A673 (cell line): ENCODE data around the gene MAP2K3. TPM values are rescaled to one million over a fixed set of nuclear protein-coding genes. Genes with fewer than 3 reads are reported as not detected.
"Not testable (repeated sequence)": the region's sequence is repeated elsewhere in the genome, so short reads cannot be mapped to it uniquely, and the experiment has no call there.

Experiments
- BruUV-seq: library from RNA; stranded (reverse); fragments of 400-500 nt; replicated peaks from 2 replicates; lab custom pipeline; 2021; lab: Mats Ljungman, UMichigan
- CTCF ChIA-PET: fragments of 300-600 bp; sonication (Branson Sonifier 250); formaldehyde crosslinking; loops from one replicate; lab custom pipeline; 2022; ENCODE audit warnings: antibody characterized with exemption; lab: Charles Lee
- POLR2A ChIA-PET: fragments of 300-600 bp; sonication (Branson Sonifier 250); formaldehyde crosslinking; loops from one replicate; lab custom pipeline; 2022; ENCODE audit warnings: antibody characterized with exemption; ENCODE audit not compliant: low non-redundant PET; lab: Charles Lee
- DNase-seq: peaks from one replicate; pipeline ENCODE4 v3.0.0-alpha.2; 2015; ENCODE audit warnings: low spot score
- H3K27ac ChIP-seq: fragments of 200-600 bp; sonication (generic); 2 replicates; pipeline ENCODE4 v1.5.1; 2016; ENCODE audit warnings: mixed run types, low read depth, mild to moderate bottlenecking, mixed read lengths, antibody characterized with exemption, low read length; ENCODE audit not compliant: poor library complexity, severe bottlenecking
- H3K27me3 ChIP-seq: fragments of 200-600 bp; sonication (generic); replicated peaks from 2 replicates; pipeline ENCODE4 v1.6.1; 2017; ENCODE audit warnings: mixed run types, low read depth, mild to moderate bottlenecking, mixed read lengths, antibody characterized with exemption, low read length; ENCODE audit not compliant: insufficient read depth, poor library complexity
- H3K36me3 ChIP-seq: fragments of 200-600 bp; sonication (generic); 2 replicates; pipeline ENCODE4 v1.6.1; 2016; ENCODE audit warnings: mixed run types, mild to moderate bottlenecking, mixed read lengths, antibody characterized with exemption, low read length; ENCODE audit not compliant: insufficient read depth, poor library complexity, severe bottlenecking
- H3K4me1 ChIP-seq: fragments of 200-600 bp; sonication (generic); 2 replicates; pipeline ENCODE4 v1.6.1; 2017; ENCODE audit warnings: mixed run types, mild to moderate bottlenecking, mixed read lengths, antibody characterized with exemption, low read length; ENCODE audit not compliant: insufficient read depth, poor library complexity, severe bottlenecking
- H3K4me3 ChIP-seq: fragments of 200-600 bp; sonication (generic); 2 replicates; pipeline ENCODE4 v1.5.1; 2016; ENCODE audit warnings: low read depth, mixed run types, mild to moderate bottlenecking, mixed read lengths, low read length; ENCODE audit not compliant: poor library complexity, severe bottlenecking
- H3K9me3 ChIP-seq: fragments of 200-600 bp; sonication (generic); 2 replicates; pipeline ENCODE4 v1.6.1; 2016; ENCODE audit warnings: mixed run types, low read depth, mild to moderate bottlenecking, mixed read lengths, antibody characterized with exemption, low read length; ENCODE audit not compliant: poor library complexity, severe bottlenecking
- CTCF ChIP-seq: fragments of 300-800, 200-600 bp; sonication (generic); conservative IDR thresholded peaks from 2 replicates; pipeline ENCODE4 v1.5.1; 2017; ENCODE audit warnings: low read depth, mild to moderate bottlenecking, antibody characterized with exemption, low read length, moderate library complexity, mixed read lengths
- EZH2 ChIP-seq: fragments of 200-600 bp; sonication (generic); IDR thresholded peaks from 2 replicates; pipeline ENCODE4 v1.6.1; 2017; ENCODE audit warnings: borderline replicate concordance, low read depth, mild to moderate bottlenecking, mixed read lengths, antibody characterized with exemption, low read length; ENCODE audit not compliant: poor library complexity, severe bottlenecking
- intact Hi-C: fragments of 100-400 bp; cut with micrococcal nuclease; formaldehyde crosslinking; loops from one replicate; pipeline ENCODE4 v1.10.0; 2022; ENCODE audit not compliant: unreplicated experiment
- total RNA-seq: library from RNA; stranded (reverse); gene quantifications from 2 replicates; pipeline ENCODE4 v1.2.3, GENCODE V29; 2021

Gene MAP2K3
- total RNA-seq, 1 experiment from 2014 or later = 44.0 TPM

GRCh38 chr17:21302711-21303425, 18.4 kb downstream of the MAP2K3 start:
- H3K36me3 ChIP-seq = peaks cover 10% of the 10 kb centered on the region
- no TSS peak for BruUV-seq
- H3K27me3 ChIP-seq = no peaks in the 10 kb centered on the region
- no peak overlapping the region for H3K27ac ChIP-seq
- POLR2A ChIA-PET = no interaction called here
- intact Hi-C loops = no loop called here
- H3K4me3 ChIP-seq = no peak overlapping the region
- no peak for TF ChIP-seq EZH2
- no peak for TF ChIP-seq CTCF
- CTCF ChIA-PET = no interaction called here
- no peaks in the 10 kb centered on the region for H3K4me1 ChIP-seq
- DNase-seq = no peak
- H3K9me3 ChIP-seq = peaks cover 10% of the 10 kb centered on the region

- ChIA-PET CTCF (no interaction called here), POLR2A (no interaction called here)
- peaks cover 4% of the 10 kb centered on the region for H3K9me3 ChIP-seq
- no peak for DNase-seq
- H3K27ac ChIP-seq = no peak overlapping the region
- BruUV-seq = no TSS peak
- TF ChIP-seq EZH2 = no peak
- no peak for TF ChIP-seq CTCF
- no peak overlapping the region for H3K4me3 ChIP-seq
- intact Hi-C loops = no loop called here
- no peaks in the 10 kb centered on the region for H3K4me1 ChIP-seq
- peaks cover 10% of the 10 kb centered on the region for H3K36me3 ChIP-seq
- H3K27me3 ChIP-seq = no peaks in the 10 kb centered on the region
These were observed 19.0 kb downstream of the MAP2K3 start for GRCh38 chr17:21303441-21304065.

GRCh38 chr17:21304091-21304490, 19.6 kb downstream of the MAP2K3 start:
- TF ChIP-seq CTCF = no peak
- no peak for TF ChIP-seq EZH2
- no peak for DNase-seq
- CTCF ChIA-PET = no interaction called here
- Histone ChIP-seq H3K36me3 (peaks cover 12% of the 10 kb centered on the region), H3K9me3 (peaks cover 7% of the 10 kb centered on the region), H3K4me1 (no peaks in the 10 kb centered on the region), H3K4me3 (no peak overlapping the region), H3K27ac (no peak overlapping the region), H3K27me3 (no peaks in the 10 kb centered on the region)
- no TSS peak for BruUV-seq
- intact Hi-C loops = no loop called here
- POLR2A ChIA-PET = no interaction called here

- intact Hi-C loops, BruUV-seq, H3K4me1 ChIP-seq, H3K27ac ChIP-seq, CTCF ChIA-PET, POLR2A ChIA-PET, H3K27me3 ChIP-seq, H3K9me3 ChIP-seq, DNase-seq, H3K4me3 ChIP-seq: not testable (repeated sequence)
- peaks cover 13% of the 10 kb centered on the region for H3K36me3 ChIP-seq
These were observed 20.1 kb downstream of the MAP2K3 start for GRCh38 chr17:21304551-21305151.

- intact Hi-C loops, DNase-seq, H3K9me3 ChIP-seq, H3K36me3 ChIP-seq, BruUV-seq, POLR2A ChIA-PET, H3K4me3 ChIP-seq, H3K27ac ChIP-seq, H3K4me1 ChIP-seq, CTCF ChIA-PET, H3K27me3 ChIP-seq: not testable (repeated sequence)
These were observed 21.1 kb downstream of the MAP2K3 start for GRCh38 chr17:21305431-21306180.
